ENCODE measurements around the gene KLK13.

DNA sequence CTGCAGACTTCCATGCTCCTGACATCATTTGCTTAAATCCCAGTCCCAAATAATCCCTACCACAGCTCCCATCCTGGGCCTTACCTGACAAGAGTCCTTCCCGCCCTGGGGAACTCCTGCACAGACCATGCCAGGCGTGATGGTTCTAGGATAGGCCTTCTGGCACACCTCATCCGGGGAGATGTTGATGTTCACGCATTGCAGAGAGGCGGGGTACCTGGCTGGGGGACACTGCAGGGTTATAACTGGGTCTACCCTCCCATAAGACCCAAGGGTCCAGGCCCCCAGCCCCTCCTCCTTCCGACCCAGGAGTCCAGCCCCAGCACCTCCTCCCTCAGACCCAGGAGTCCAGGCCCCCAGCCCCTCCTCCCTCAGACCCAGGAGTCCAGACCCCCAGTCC is 13.8 kb upstream of the KLK13 start:
- TF ChIP-seq GATA2 (IDR thresholded peaks at IDR 0.05; ENCODE audit: low read depth, low read length) (no peak), GATA3 (IDR thresholded peaks at IDR 0.05; ENCODE audit: low read depth, low read length) (no peak)
